Liver (tissue), 9 donors: Measurements from ENCODE around the gene LHPP. TPM values are rescaled to one million over a fixed set of nuclear protein-coding genes. Genes with fewer than 3 reads are reported as not detected.

ENCODE experiments used
- DNase-seq: peaks from one replicate; pipeline ENCODE4 v3.0.0-alpha.2; 2017; ENCODE audit warnings: low spot score
- H3K27ac ChIP-seq, 2 donors: one replicate each; pipeline ENCODE4 v1.7.0; 2013; ENCODE audit warnings: inconsistent platforms in 2 of 2, low read length in 2 of 2, control low read depth in 1 of 2, low read depth in 1 of 2, mild to moderate bottlenecking in 1 of 2
- H3K27me3 ChIP-seq, 4 donors: one replicate each; pipeline versions ENCODE4 v1.6.1 to v1.7.0; 2013; ENCODE audit warnings: low read length in 3 of 4, inconsistent platforms in 1 of 4, mild to moderate bottlenecking in 1 of 4, moderate library complexity in 1 of 4; ENCODE audit not compliant: control insufficient read depth in 4 of 4, insufficient read depth in 4 of 4
- H3K36me3 ChIP-seq, 4 donors: one replicate each; pipeline versions ENCODE4 v1.6.1 to v1.7.0; 2013; ENCODE audit warnings: low read length in 3 of 4, mild to moderate bottlenecking in 3 of 4, low read depth in 1 of 4, moderate library complexity in 1 of 4; ENCODE audit not compliant: control insufficient read depth in 4 of 4, insufficient read depth in 3 of 4
- H3K4me1 ChIP-seq, 4 donors: one replicate each; pipeline versions ENCODE4 v1.6.1 to v1.7.0; 2013; ENCODE audit warnings: low read length in 3 of 4, mild to moderate bottlenecking in 3 of 4, moderate library complexity in 1 of 4; ENCODE audit not compliant: control insufficient read depth in 4 of 4, insufficient read depth in 4 of 4
- H3K4me3 ChIP-seq, 3 donors: one replicate each; pipeline versions ENCODE4 v1.6.1 to v1.7.0; 2013; ENCODE audit warnings: low read length in 3 of 3, control low read depth in 1 of 3, low read depth in 1 of 3, mild to moderate bottlenecking in 1 of 3
- H3K9ac ChIP-seq, 2 donors: one replicate each; pipeline ENCODE4 v1.7.0; 2013; ENCODE audit warnings: low read length in 2 of 2, mild to moderate bottlenecking in 2 of 2, moderate library complexity in 2 of 2, control low read depth in 1 of 2, low read depth in 1 of 2
- H3K9me3 ChIP-seq, 4 donors: one replicate each; pipeline versions ENCODE4 v1.6.1 to v1.7.0; 2013; ENCODE audit warnings: low read length in 3 of 4; ENCODE audit not compliant: control insufficient read depth in 4 of 4
- ATF3 ChIP-seq: IDR thresholded peaks from 2 replicates; pipeline ENCODE4 v1.6.1; 2016; ENCODE audit warnings: antibody characterized with exemption
- CTCF ChIP-seq: fragments of 150-350 bp; IDR thresholded peaks from 2 replicates; pipeline ENCODE4 v1.5.1; 2017; ENCODE audit warnings: improper control_type of control experiment, low read depth, low read length; ENCODE audit not compliant: missing input control
- EGR1 ChIP-seq, 2 donors: IDR thresholded peaks; 2 replicates each; pipeline ENCODE4 v1.6.1; 2016 to 2018; ENCODE audit warnings: antibody characterized with exemption in 2 of 2, low read depth in 2 of 2
- FOXA1 ChIP-seq: IDR thresholded peaks from 2 replicates; pipeline ENCODE4 v1.6.1; 2016; ENCODE audit warnings: antibody characterized with exemption
- GABPA ChIP-seq, 2 donors: IDR thresholded peaks in 1 of 2; conservative IDR thresholded peaks in 1 of 2; 2 replicates each; pipeline ENCODE4 v1.6.1; 2016; ENCODE audit warnings: antibody characterized with exemption in 2 of 2, mild to moderate bottlenecking in 1 of 2, moderate library complexity in 1 of 2
- HNF4A ChIP-seq, 2 donors: conservative IDR thresholded peaks; 2 replicates each; pipeline ENCODE4 v1.6.1; 2016; ENCODE audit warnings: antibody characterized with exemption in 2 of 2, mild to moderate bottlenecking in 2 of 2
- HNF4G ChIP-seq: IDR thresholded peaks from 2 replicates; pipeline ENCODE4 v1.6.1; 2016; ENCODE audit warnings: antibody characterized with exemption
- JUND ChIP-seq, 2 donors: IDR thresholded peaks; 2 replicates each; pipeline ENCODE4 v1.6.1; 2016; ENCODE audit warnings: antibody characterized with exemption in 2 of 2
- MAX ChIP-seq: IDR thresholded peaks from 2 replicates; pipeline ENCODE4 v1.6.1; 2016; ENCODE audit warnings: antibody characterized with exemption
- NR2F2 ChIP-seq: IDR thresholded peaks from 2 replicates; pipeline ENCODE4 v1.6.1; 2016; ENCODE audit warnings: antibody characterized with exemption
- RAD21 ChIP-seq, 2 donors: IDR thresholded peaks; 2 replicates each; pipeline ENCODE4 v1.6.1; 2016; ENCODE audit warnings: antibody characterized with exemption in 2 of 2, mild to moderate bottlenecking in 2 of 2
- REST ChIP-seq: IDR thresholded peaks from 2 replicates; pipeline ENCODE4 v1.6.1; 2016; ENCODE audit warnings: antibody characterized with exemption, mild to moderate bottlenecking
- RXRA ChIP-seq, 2 donors: IDR thresholded peaks; 2 replicates each; pipeline ENCODE4 v1.6.1; 2017 to 2018; ENCODE audit warnings: antibody characterized with exemption in 2 of 2, mild to moderate bottlenecking in 1 of 2
- SP1 ChIP-seq: IDR thresholded peaks from 2 replicates; pipeline ENCODE4 v1.6.1; 2018; ENCODE audit warnings: antibody characterized with exemption, mild to moderate bottlenecking
- TAF1 ChIP-seq: conservative IDR thresholded peaks from 2 replicates; pipeline ENCODE4 v1.6.1; 2016; ENCODE audit warnings: antibody characterized with exemption, mild to moderate bottlenecking
- YY1 ChIP-seq: IDR thresholded peaks from 2 replicates; pipeline ENCODE4 v1.6.1; 2016; ENCODE audit warnings: antibody characterized with exemption, mild to moderate bottlenecking
- ZBTB33 ChIP-seq: IDR thresholded peaks from 2 replicates; pipeline ENCODE4 v1.6.1; 2016; ENCODE audit warnings: antibody characterized with exemption
- WGBS: extraction: QIAGEN DNeasy Blood & Tissue Kit; methylation state at CpG from one replicate; pipeline ENCODE4 v1.1.7; 2013; 5-methylcytosine and 5-hydroxymethylcytosine counted together
- polyA plus RNA-seq, 2 donors: library from polyadenylated mRNA; stranded (reverse) in 1 of 2; unstranded in 1 of 2; fragments of 200-250 nt in 1 of 2; fragments of >200 nt in 1 of 2; fragmentation: Nextera tagmentation in 1 of 2; extraction: Ambion mirVana in 1 of 2; gene quantifications; one replicate each; pipeline versions ENCODE4 v1.2.1 to v1.2.3, GENCODE V29; 2013 to 2015
- total RNA-seq, 2 donors: library from RNA; depleted of rRNA; stranded (reverse); fragments of >200 nt; gene quantifications; one replicate each; pipeline ENCODE4 v1.2.3, GENCODE V29; 2014
- donor health status: healthy.
- donor health status: healthy.
- donor health status: healthy.
- donor health status: healthy.
- donor health status: healthy.

Gene LHPP
- total and polyA plus RNA-seq, 4 donors, result 15.9 to 39.9 (median 26.2) TPM

- 97% methylated on average over 14 of the region's 14 CpGs for WGBS
Observed at GRCh38 chr10:124496150-124496549, 34.5 kb downstream of the LHPP start.

GRCh38 chr10:124496620-124497019, 35.0 kb downstream of the LHPP start:
- Histone ChIP-seq H3K27ac (no peak overlapping the region), H3K9ac (no peak overlapping the region), H3K36me3 (peaks cover 0 to 13% (median 5%) of the 10 kb centered on the region in 4 donors), H3K9me3 (peaks cover 0 to 2% (median 0%) of the 10 kb centered on the region in 4 donors), H3K4me1 (no peaks in the 10 kb centered on the region), H3K4me3 (no peak overlapping the region), H3K27me3 (no peaks in the 10 kb centered on the region)
- WGBS, result 95% methylated on average over 24 of the region's 24 CpGs
- no peak for DNase-seq
- TF ChIP-seq RAD21 (IDR thresholded peaks at IDR 0.05) (no peak), JUND (IDR thresholded peaks at IDR 0.05) (no peak), GABPA (IDR thresholded peaks at IDR 0.05 in 1 of 2, conservative IDR thresholded peaks at IDR 0.05 in 1 of 2) (no peak), RXRA (IDR thresholded peaks at IDR 0.05) (no peak), SP1 (no peak), HNF4A (conservative IDR thresholded peaks at IDR 0.05) (no peak), YY1 (no peak), ATF3 (no peak), REST (no peak), HNF4G (no peak), ZBTB33 (no peak), EGR1 (IDR thresholded peaks at IDR 0.05; ENCODE audit: low read depth in 2 of 2) (no peak), CTCF (no peak), TAF1 (no peak)

More at GRCh38 chr10:124496150-124496549, 34.5 kb downstream of the LHPP start:
- no peak for DNase-seq
- Histone ChIP-seq H3K9me3 (peaks cover 0 to 2% (median 0%) of the 10 kb centered on the region in 4 donors), H3K36me3 (peaks cover 0 to 12% (median 6%) of the 10 kb centered on the region in 4 donors), H3K9ac (no peak overlapping the region), H3K27ac (no peak overlapping the region), H3K4me3 (no peak overlapping the region), H3K4me1 (no peaks in the 10 kb centered on the region), H3K27me3 (no peaks in the 10 kb centered on the region)
- TF ChIP-seq EGR1 (IDR thresholded peaks at IDR 0.05; ENCODE audit: low read depth in 2 of 2) (no peak), MAX (no peak), REST (no peak), FOXA1 (no peak), HNF4A (conservative IDR thresholded peaks at IDR 0.05) (no peak), NR2F2 (no peak)
